Vagina (tissue), 2 donors: Measurements from ENCODE around the gene BCL2L2. TPM values are rescaled to one million over a fixed set of nuclear protein-coding genes. Genes with fewer than 3 reads are reported as not detected.
A peak's percentile ranks its signal among the peaks of the same experiment; 100 is the strongest.

Experiments
- DNase-seq, 2 donors: peaks; one replicate each; pipeline ENCODE4 v3.0.0-alpha.2; 2017; ENCODE audit errors: extremely low spot score in 2 of 2
- H3K27ac ChIP-seq: fragments of 200-600 bp; sonication (generic); one replicate; pipeline ENCODE4 v1.5.1; 2019
- H3K27me3 ChIP-seq: fragments of 200-600 bp; sonication (generic); one replicate; pipeline ENCODE4 v1.5.1; 2019
- H3K36me3 ChIP-seq, 2 donors: fragments of 200-600 bp; sonication (generic); one replicate each; pipeline ENCODE4 v1.5.1; 2017 to 2019
- H3K4me1 ChIP-seq: fragments of 200-600 bp; sonication (generic); one replicate; pipeline ENCODE4 v1.5.1; 2019
- H3K4me3 ChIP-seq, 2 donors: fragments of 200-600 bp; sonication (generic); 1 replicate in 1 of 2; 2 replicates in 1 of 2; pipeline ENCODE4 v1.5.1; 2016 to 2019
- H3K9me3 ChIP-seq: fragments of 200-600 bp; sonication (generic); one replicate; pipeline ENCODE4 v1.5.1; 2019
- POLR2A ChIP-seq, 2 donors: fragments of 450-650 bp; IDR thresholded peaks; one replicate each; pipeline ENCODE4 v1.6.1; 2017; ENCODE audit warnings: antibody characterized with exemption in 2 of 2, mild to moderate bottlenecking in 2 of 2, moderate library complexity in 2 of 2
- POLR2AphosphoS5 ChIP-seq, 2 donors: sonication (generic); formaldehyde crosslinking; IDR thresholded peaks; one replicate each; pipeline ENCODE4 v1.9.0; 2017; ENCODE audit warnings: antibody characterized with exemption in 2 of 2, mild to moderate bottlenecking in 2 of 2, low read depth in 1 of 2; ENCODE audit not compliant: insufficient read depth in 1 of 2
- intact Hi-C: fragments of 100-400 bp; cut with DNase I; formaldehyde crosslinking; loops from one replicate; pipeline ENCODE4 v1.15.1; 2023
- total RNA-seq: library from RNA; depleted of rRNA; stranded (reverse); fragments of >200 nt; gene quantifications from one replicate; pipeline ENCODE4 v1.2.3, GENCODE V29; 2016
- TF ChIP-seq, protein P1 (sequence below), 3 experiments: fragments of 450-650 bp in 2 of 3; fragments of 200-600 bp in 1 of 3; sonication (generic) in 1 of 3; IDR thresholded peaks; one replicate each; pipeline ENCODE4 v1.5.1; 2017 to 2019; ENCODE audit warnings: antibody characterized with exemption in 3 of 3, mild to moderate bottlenecking in 2 of 3, moderate library complexity in 2 of 3

Gene BCL2L2
- total RNA-seq, 1 donor from 2014 or later = 31.7 TPM

DNA sequence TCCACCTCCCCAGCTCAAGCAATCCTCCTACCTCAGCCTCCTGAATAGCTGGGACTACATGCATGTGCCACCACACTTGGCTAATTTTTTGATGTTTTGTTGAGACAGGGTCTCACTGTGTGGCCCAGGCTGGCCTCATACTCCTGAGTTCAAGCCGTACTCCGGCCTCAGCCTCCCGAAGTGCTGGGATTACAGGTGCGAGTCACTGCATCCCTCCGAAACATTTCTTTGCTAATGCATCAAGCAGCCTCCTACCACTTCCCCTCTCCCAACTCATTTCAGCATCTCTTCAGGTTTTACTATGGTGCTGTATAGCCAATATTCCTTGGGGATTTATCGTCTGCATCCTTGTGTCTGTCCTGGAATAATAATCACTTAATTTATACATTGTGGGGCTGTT is 48.4 kb downstream of the BCL2L2 start:
- peak in 1 of 2 donors; percentile 78 for DNase-seq
- Histone ChIP-seq H3K4me1 (peaks cover 20% of the 10 kb centered on the region), H3K36me3 (peaks cover 0 to 17% of the 10 kb centered on the region in 2 donors), H3K9me3 (no peaks in the 10 kb centered on the region), H3K27ac (no peak overlapping the region), H3K4me3 (no peak overlapping the region), H3K27me3 (no peaks in the 10 kb centered on the region)
- TF ChIP-seq, protein P1, sequence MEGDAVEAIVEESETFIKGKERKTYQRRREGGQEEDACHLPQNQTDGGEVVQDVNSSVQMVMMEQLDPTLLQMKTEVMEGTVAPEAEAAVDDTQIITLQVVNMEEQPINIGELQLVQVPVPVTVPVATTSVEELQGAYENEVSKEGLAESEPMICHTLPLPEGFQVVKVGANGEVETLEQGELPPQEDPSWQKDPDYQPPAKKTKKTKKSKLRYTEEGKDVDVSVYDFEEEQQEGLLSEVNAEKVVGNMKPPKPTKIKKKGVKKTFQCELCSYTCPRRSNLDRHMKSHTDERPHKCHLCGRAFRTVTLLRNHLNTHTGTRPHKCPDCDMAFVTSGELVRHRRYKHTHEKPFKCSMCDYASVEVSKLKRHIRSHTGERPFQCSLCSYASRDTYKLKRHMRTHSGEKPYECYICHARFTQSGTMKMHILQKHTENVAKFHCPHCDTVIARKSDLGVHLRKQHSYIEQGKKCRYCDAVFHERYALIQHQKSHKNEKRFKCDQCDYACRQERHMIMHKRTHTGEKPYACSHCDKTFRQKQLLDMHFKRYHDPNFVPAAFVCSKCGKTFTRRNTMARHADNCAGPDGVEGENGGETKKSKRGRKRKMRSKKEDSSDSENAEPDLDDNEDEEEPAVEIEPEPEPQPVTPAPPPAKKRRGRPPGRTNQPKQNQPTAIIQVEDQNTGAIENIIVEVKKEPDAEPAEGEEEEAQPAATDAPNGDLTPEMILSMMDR (IDR thresholded peaks at IDR 0.05) = no peak
- TF ChIP-seq POLR2A (IDR thresholded peaks at IDR 0.05) (no peak), POLR2AphosphoS5 (IDR thresholded peaks at IDR 0.05; ENCODE audit: insufficient read depth in 1 of 2, low read depth in 1 of 2) (no peak)
- intact Hi-C loops = no loop called here

DNA sequence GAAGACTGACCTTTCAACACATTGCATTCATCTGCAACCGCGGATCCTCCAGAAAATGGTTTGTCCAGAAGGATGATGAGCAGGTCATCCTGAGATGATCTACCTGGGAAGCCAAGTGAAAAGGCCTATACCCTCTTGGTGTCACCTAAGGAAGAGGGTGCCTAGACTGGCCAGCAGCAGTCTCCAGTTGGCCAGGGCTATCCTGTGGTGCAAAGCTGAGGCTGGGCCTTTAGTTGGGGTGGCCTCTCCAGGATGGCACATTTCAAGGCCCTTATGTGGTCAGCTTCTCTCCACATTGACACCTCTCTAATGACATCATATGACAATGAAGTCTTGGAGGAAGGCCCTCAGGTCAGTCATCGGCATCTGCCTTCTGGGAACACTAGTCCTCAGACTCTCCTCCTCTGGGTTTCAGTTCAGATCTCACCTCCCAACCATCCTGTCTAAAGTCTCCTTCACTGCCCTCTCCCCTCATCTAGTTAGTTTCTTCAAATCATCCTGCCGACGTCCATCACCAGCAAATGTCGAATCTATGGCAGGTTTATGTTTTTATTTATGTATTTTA is 49.3 kb downstream of the BCL2L2 start:
- Histone ChIP-seq H3K27ac (no peak overlapping the region), H3K9me3 (no peaks in the 10 kb centered on the region), H3K4me3 (no peak overlapping the region), H3K4me1 (peaks cover 29% of the 10 kb centered on the region), H3K27me3 (no peaks in the 10 kb centered on the region), H3K36me3 (peaks cover 0 to 24% of the 10 kb centered on the region in 2 donors)
- peak in 1 of 2 donors; percentile 71 for DNase-seq
- TF ChIP-seq POLR2A (IDR thresholded peaks at IDR 0.05) (no peak), POLR2AphosphoS5 (IDR thresholded peaks at IDR 0.05; ENCODE audit: insufficient read depth in 1 of 2, low read depth in 1 of 2) (no peak)
- TF ChIP-seq, protein P1 (IDR thresholded peaks at IDR 0.05) = no peak
- intact Hi-C loops = no loop called here

DNA sequence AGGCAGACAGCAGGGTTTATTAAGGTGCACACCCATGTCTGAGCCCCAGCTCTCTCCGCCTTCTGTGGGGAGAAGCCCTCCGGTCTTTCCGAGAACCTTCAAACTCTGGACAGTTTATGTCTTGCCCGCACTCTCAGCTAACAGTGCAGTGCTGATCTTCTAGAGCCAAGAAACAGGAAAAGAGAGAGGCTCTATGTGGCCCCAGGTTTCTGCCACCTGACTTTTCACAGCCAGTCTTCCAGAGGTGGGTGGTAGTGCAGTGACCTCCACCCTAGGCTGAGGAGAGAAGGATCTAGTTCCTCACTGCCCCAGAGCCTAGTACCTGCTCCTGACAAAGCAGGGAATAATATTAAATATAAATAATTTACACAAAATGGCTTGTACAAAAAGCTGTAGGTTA is 50.0 kb downstream of the BCL2L2 start:
- H3K4me3 ChIP-seq = no peak overlapping the region
- intact Hi-C loops = no loop called here
- no peaks in the 10 kb centered on the region for H3K27me3 ChIP-seq
- H3K36me3 ChIP-seq = peaks cover 0 to 24% of the 10 kb centered on the region in 2 donors
- DNase-seq = peak in 1 of 2 donors; percentile 67
- H3K9me3 ChIP-seq = no peaks in the 10 kb centered on the region
- TF ChIP-seq, protein P1 (IDR thresholded peaks at IDR 0.05) = no peak
- TF ChIP-seq POLR2AphosphoS5 (IDR thresholded peaks at IDR 0.05; ENCODE audit: insufficient read depth in 1 of 2, low read depth in 1 of 2) (no peak), POLR2A (IDR thresholded peaks at IDR 0.05) (no peak)
- peaks cover 33% of the 10 kb centered on the region for H3K4me1 ChIP-seq
- H3K27ac ChIP-seq = no peak overlapping the region

DNA sequence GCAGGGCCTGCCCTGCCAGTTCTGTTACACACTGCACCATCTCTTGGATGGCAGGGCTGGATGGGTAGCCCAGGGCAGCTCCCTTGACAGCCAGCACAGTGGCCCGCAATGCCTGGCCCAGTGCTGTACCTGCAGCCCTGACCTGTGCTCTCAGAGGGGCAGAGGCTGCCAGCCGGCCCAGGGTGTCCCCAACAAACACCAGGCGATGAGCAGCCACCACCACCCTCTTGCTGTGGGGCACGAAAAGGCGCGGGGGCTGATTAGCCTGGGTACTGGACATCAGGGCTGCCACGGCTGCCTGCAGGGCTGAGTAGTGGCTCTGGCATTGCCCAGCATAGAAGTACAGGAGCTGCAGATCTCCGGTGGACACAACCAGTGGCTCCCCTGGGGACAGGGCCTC is 50.6 kb downstream of the BCL2L2 start:
- Histone ChIP-seq H3K9me3 (no peaks in the 10 kb centered on the region), H3K4me1 (peaks cover 33% of the 10 kb centered on the region), H3K27me3 (no peaks in the 10 kb centered on the region), H3K27ac (no peak overlapping the region), H3K4me3 (no peak overlapping the region), H3K36me3 (peaks cover 0 to 24% of the 10 kb centered on the region in 2 donors)
- TF ChIP-seq POLR2A (IDR thresholded peaks at IDR 0.05) = no peak
- TF ChIP-seq POLR2AphosphoS5 (IDR thresholded peaks at IDR 0.05; ENCODE audit: insufficient read depth in 1 of 2, low read depth in 1 of 2) = no peak
- intact Hi-C loops = no loop called here
- peak in 1 of 2 donors; percentile 86 for DNase-seq

DNA sequence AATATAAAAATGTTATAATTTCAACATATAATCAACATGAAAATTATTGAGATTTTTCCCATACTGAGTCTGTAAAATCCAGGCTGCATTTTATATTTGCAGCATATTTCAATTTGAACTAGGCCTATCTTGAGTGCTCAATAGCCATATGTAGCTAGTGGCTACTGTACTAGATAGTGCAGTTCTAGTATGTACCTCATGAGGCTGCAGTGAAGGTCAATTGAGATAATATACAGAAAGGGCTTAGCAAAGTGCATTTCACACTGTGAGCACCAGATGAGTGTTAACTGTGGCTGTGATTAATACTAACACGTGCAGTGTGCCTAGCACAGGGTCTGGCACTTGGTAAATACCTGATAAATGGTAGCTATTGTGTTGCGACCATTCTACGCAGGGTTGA is 51.4 kb downstream of the BCL2L2 start:
- H3K4me1 ChIP-seq = peaks cover 33% of the 10 kb centered on the region

More for the DNA sequence above, 51.4 kb downstream of the BCL2L2 start:
- no peak for TF ChIP-seq POLR2AphosphoS5 (IDR thresholded peaks at IDR 0.05; ENCODE audit: insufficient read depth in 1 of 2, low read depth in 1 of 2)
- TF ChIP-seq POLR2A (IDR thresholded peaks at IDR 0.05) = no peak
- TF ChIP-seq, protein P1 (IDR thresholded peaks at IDR 0.05) = no peak
- intact Hi-C loops = no loop called here
- H3K9me3 ChIP-seq = no peaks in the 10 kb centered on the region
- no peak for DNase-seq
- H3K36me3 ChIP-seq = peaks cover 0 to 24% of the 10 kb centered on the region in 2 donors
- no peak overlapping the region for H3K27ac ChIP-seq
- H3K27me3 ChIP-seq = no peaks in the 10 kb centered on the region
- no peak overlapping the region for H3K4me3 ChIP-seq
